CD4-positive, CD25-positive, alpha-beta regulatory T cell (primary cell): ENCODE results near the gene PIGL. TPM values are rescaled to one million over a fixed set of nuclear protein-coding genes. Genes with fewer than 3 reads are reported as not detected.
A peak's percentile ranks its signal among the peaks of the same experiment; 100 is the strongest.

ENCODE experiments used
- ATAC-seq, 2 donors: fragments of 150-1000 bp; cut with Tn5 transposase; one replicate each; pipeline ENCODE4 v1.10.0; 2021; ENCODE audit warnings: low read depth in 2 of 2, moderate number of reproducible peaks in 2 of 2, moderate library complexity in 1 of 2
- DNase-seq, 3 donors: peaks; one replicate each; pipeline versions ENCODE4 v3.0.0 to v3.0.0-alpha.2; 2012 to 2022; ENCODE audit warnings: mixed read lengths in 1 of 3
- H3K27ac ChIP-seq: one replicate; pipeline ENCODE4 v1.7.0; 2013; ENCODE audit warnings: mild to moderate bottlenecking, low read length; ENCODE audit not compliant: insufficient read depth, poor library complexity, severe bottlenecking
- H3K27me3 ChIP-seq: one replicate; pipeline ENCODE4 v1.7.0; 2013; ENCODE audit warnings: low read length; ENCODE audit not compliant: control insufficient read depth, insufficient read depth
- H3K36me3 ChIP-seq: one replicate; pipeline ENCODE4 v1.7.0; 2013; ENCODE audit warnings: mild to moderate bottlenecking, low read length, moderate library complexity; ENCODE audit not compliant: control insufficient read depth, insufficient read depth
- H3K4me1 ChIP-seq: 2 replicates; pipeline ENCODE4 v1.7.0; 2013; ENCODE audit warnings: mild to moderate bottlenecking, low read length; ENCODE audit not compliant: insufficient read depth, control insufficient read depth, poor library complexity, severe bottlenecking
- H3K4me3 ChIP-seq: one replicate; pipeline ENCODE4 v1.7.0; 2013; ENCODE audit warnings: low read depth, mild to moderate bottlenecking, low read length, moderate library complexity
- H3K9me3 ChIP-seq, 2 experiments: 1 replicate in 1 of 2; 2 replicates in 1 of 2; pipeline ENCODE4 v1.7.0; 2013; ENCODE audit warnings: low read length in 2 of 2, mild to moderate bottlenecking in 1 of 2, moderate library complexity in 1 of 2; ENCODE audit not compliant: control insufficient read depth in 2 of 2
- H3K27ac Mint-ChIP-seq, 3 donors: one replicate each; pipeline ENCODE4 v1.8.0; 2020 to 2022; ENCODE audit warnings: mild to moderate bottlenecking in 3 of 3, mixed read lengths in 3 of 3, moderate library complexity in 2 of 3
- H3K27me3 Mint-ChIP-seq: one replicate; pipeline ENCODE4 v1.8.0; 2022; ENCODE audit warnings: mild to moderate bottlenecking, mixed read lengths
- H3K36me3 Mint-ChIP-seq: one replicate; pipeline ENCODE4 v1.8.0; 2020; ENCODE audit warnings: mixed read lengths
- H3K4me1 Mint-ChIP-seq, 4 donors: one replicate each; pipeline ENCODE4 v1.8.0; 2020 to 2022; ENCODE audit warnings: mixed read lengths in 4 of 4, mild to moderate bottlenecking in 1 of 4
- H3K4me3 Mint-ChIP-seq, 4 donors: one replicate each; pipeline ENCODE4 v1.8.0; 2020 to 2022; ENCODE audit warnings: mild to moderate bottlenecking in 4 of 4, mixed read lengths in 4 of 4, moderate library complexity in 3 of 4
- H3K9me3 Mint-ChIP-seq, 7 donors: one replicate each; pipeline ENCODE4 v1.8.0; 2020 to 2022; ENCODE audit warnings: mixed read lengths in 7 of 7, mild to moderate bottlenecking in 3 of 7, moderate library complexity in 2 of 7
- polyA plus RNA-seq, 4 donors: library from polyadenylated mRNA; unstranded; fragments of 300-500 nt; fragmentation: Illumina TruSeq; gene quantifications; one replicate each; pipeline ENCODE4 v1.2.3, GENCODE V29; 2021
- total RNA-seq: library from RNA; stranded (reverse); gene quantifications from one replicate; pipeline ENCODE4 v1.2.3, GENCODE V29; 2022

Gene PIGL
- total and polyA plus RNA-seq, 5 donors from 2014 or later: 8.7 to 59.4 (median 11.5) TPM

GRCh38 chr17:16313139-16314090 is 96.4 kb downstream of the PIGL start:
- Histone ChIP-seq H3K4me3 (no peak overlapping the region), H3K9me3 (no peaks in the 10 kb centered on the region), H3K27me3 (no peaks in the 10 kb centered on the region), H3K27ac (no peak overlapping the region), H3K4me1 (peaks cover 5% of the 10 kb centered on the region), H3K36me3 (peaks cover 9% of the 10 kb centered on the region)
- no peaks in the 10 kb centered on the region for H3K9me3 Mint-ChIP-seq
- no peaks in the 10 kb centered on the region for H3K27me3 Mint-ChIP-seq
- H3K4me1 Mint-ChIP-seq: peaks cover 6 to 17% (median 11%) of the 10 kb centered on the region in 4 donors
- DNase-seq (no peak), ATAC-seq (no peak)
- peak overlapping the region in 2 of 3 donors; percentile 4 to 81 for H3K27ac Mint-ChIP-seq
- H3K4me3 Mint-ChIP-seq: no peak overlapping the region
- peaks cover 34% of the 10 kb centered on the region for H3K36me3 Mint-ChIP-seq

GRCh38 chr17:16314189-16314588 is 97.2 kb downstream of the PIGL start:
- peak overlapping the region in 1 of 3 donors; percentile 81 for H3K27ac Mint-ChIP-seq
- H3K9me3 Mint-ChIP-seq: no peaks in the 10 kb centered on the region
- H3K4me1 ChIP-seq: peaks cover 5% of the 10 kb centered on the region
- H3K36me3 Mint-ChIP-seq: peaks cover 34% of the 10 kb centered on the region
- no peaks in the 10 kb centered on the region for H3K27me3 Mint-ChIP-seq
- no peaks in the 10 kb centered on the region for H3K9me3 ChIP-seq
- H3K27me3 ChIP-seq: no peaks in the 10 kb centered on the region
- DNase-seq (no peak), ATAC-seq (no peak)
- no peak overlapping the region for H3K4me3 Mint-ChIP-seq
- peaks cover 9% of the 10 kb centered on the region for H3K36me3 ChIP-seq
- no peak overlapping the region for H3K27ac ChIP-seq
- no peak overlapping the region for H3K4me3 ChIP-seq
- H3K4me1 Mint-ChIP-seq: peaks cover 6 to 17% (median 10%) of the 10 kb centered on the region in 4 donors

GRCh38 chr17:16314859-16315258 is 97.8 kb downstream of the PIGL start:
- no peaks in the 10 kb centered on the region for H3K9me3 Mint-ChIP-seq
- peaks cover 34% of the 10 kb centered on the region for H3K36me3 Mint-ChIP-seq
- ATAC-seq: no peak
- H3K27me3 Mint-ChIP-seq: no peaks in the 10 kb centered on the region
- no peak overlapping the region for H3K27ac ChIP-seq
- no peak overlapping the region for H3K4me3 ChIP-seq
- H3K4me3 Mint-ChIP-seq: no peak overlapping the region
- DNase-seq: no peak
- no peaks in the 10 kb centered on the region for H3K9me3 ChIP-seq
- no peaks in the 10 kb centered on the region for H3K27me3 ChIP-seq
- peaks cover 5% of the 10 kb centered on the region for H3K4me1 ChIP-seq
- H3K27ac Mint-ChIP-seq: peak overlapping the region in 1 of 3 donors; percentile 46
- peaks cover 9% of the 10 kb centered on the region for H3K36me3 ChIP-seq
- peaks cover 6 to 17% (median 9%) of the 10 kb centered on the region in 4 donors for H3K4me1 Mint-ChIP-seq

DNA sequence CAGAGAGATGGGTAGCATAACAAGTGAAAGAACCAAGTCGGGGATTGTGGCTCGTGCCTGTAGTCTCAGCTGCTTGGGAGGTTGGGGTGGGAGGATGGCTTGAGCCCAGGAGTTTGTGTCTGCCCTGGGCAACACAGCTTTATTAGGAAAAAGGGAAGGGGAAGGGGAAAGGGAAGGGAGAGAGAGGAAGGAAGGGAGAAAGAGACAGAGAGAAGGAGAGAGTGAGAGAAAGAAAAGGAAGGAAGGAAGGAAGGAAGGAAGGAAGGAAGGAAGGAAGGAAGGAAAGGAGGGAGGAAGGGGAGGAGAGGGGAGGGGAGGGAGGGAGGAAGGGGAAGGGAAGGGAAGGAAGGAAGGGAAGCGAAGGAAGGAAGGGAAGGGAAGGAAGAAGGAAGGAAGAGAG is 103.0 kb downstream of the PIGL start:
- peaks cover 0 to 5% (median 0%) of the 10 kb centered on the region in 4 donors for H3K4me1 Mint-ChIP-seq
- H3K4me3 Mint-ChIP-seq: no peak overlapping the region
- Histone ChIP-seq H3K36me3 (peaks cover 9% of the 10 kb centered on the region), H3K27ac (no peak overlapping the region), H3K4me3 (no peak overlapping the region), H3K4me1 (no peaks in the 10 kb centered on the region), H3K9me3 (no peaks in the 10 kb centered on the region), H3K27me3 (no peaks in the 10 kb centered on the region)
- H3K27ac Mint-ChIP-seq: no peak overlapping the region
- ATAC-seq (no peak), DNase-seq (no peak)
- no peaks in the 10 kb centered on the region for H3K27me3 Mint-ChIP-seq
- no peaks in the 10 kb centered on the region for H3K9me3 Mint-ChIP-seq
- peaks cover 22% of the 10 kb centered on the region for H3K36me3 Mint-ChIP-seq

GRCh38 chr17:16322636-16323035 is 105.6 kb downstream of the PIGL start:
- no peaks in the 10 kb centered on the region for H3K9me3 ChIP-seq
- no peak overlapping the region for H3K4me3 Mint-ChIP-seq
- H3K27me3 Mint-ChIP-seq: no peaks in the 10 kb centered on the region
- H3K36me3 ChIP-seq: peaks cover 11% of the 10 kb centered on the region
- H3K4me1 Mint-ChIP-seq: no peaks in the 10 kb centered on the region
- no peaks in the 10 kb centered on the region for H3K4me1 ChIP-seq
- H3K4me3 ChIP-seq: no peak overlapping the region
- ATAC-seq: no peak
- H3K27ac Mint-ChIP-seq: no peak overlapping the region
- H3K27me3 ChIP-seq: no peaks in the 10 kb centered on the region
- H3K36me3 Mint-ChIP-seq: peaks cover 25% of the 10 kb centered on the region
- no peak for DNase-seq
- H3K27ac ChIP-seq: no peak overlapping the region
- no peaks in the 10 kb centered on the region for H3K9me3 Mint-ChIP-seq

DNA sequence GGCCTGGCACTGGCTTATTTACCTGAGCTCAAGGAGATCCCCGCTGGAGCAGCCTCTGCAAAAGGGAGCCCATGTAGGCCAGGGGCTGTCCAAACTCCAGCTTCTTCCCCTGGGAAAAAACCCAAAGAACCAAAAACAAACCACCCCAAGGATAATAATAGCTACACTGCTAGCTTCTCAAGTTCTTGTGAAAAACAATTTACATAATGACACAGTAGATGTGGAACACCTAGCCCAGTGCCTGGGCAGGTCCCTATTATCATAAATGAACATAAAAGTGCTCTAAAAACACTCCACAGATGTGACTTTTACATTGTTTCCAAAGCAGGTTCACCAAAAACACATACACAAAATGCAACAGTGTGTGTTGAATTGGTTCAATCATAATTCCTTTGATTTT is 109.0 kb downstream of the PIGL start:
- peak overlapping the region in 1 of 3 donors; percentile 38 for H3K27ac Mint-ChIP-seq
- ATAC-seq (no peak), DNase-seq (no peak)
- H3K4me3 ChIP-seq: no peak overlapping the region
- H3K9me3 Mint-ChIP-seq: no peaks in the 10 kb centered on the region
- H3K27me3 Mint-ChIP-seq: no peaks in the 10 kb centered on the region
- H3K9me3 ChIP-seq: no peaks in the 10 kb centered on the region
- H3K4me3 Mint-ChIP-seq: no peak overlapping the region
- H3K4me1 Mint-ChIP-seq: no peaks in the 10 kb centered on the region
- H3K36me3 ChIP-seq: peaks cover 10% of the 10 kb centered on the region
- H3K4me1 ChIP-seq: no peaks in the 10 kb centered on the region
- no peak overlapping the region for H3K27ac ChIP-seq
- H3K36me3 Mint-ChIP-seq: peaks cover 28% of the 10 kb centered on the region
- no peaks in the 10 kb centered on the region for H3K27me3 ChIP-seq

DNA sequence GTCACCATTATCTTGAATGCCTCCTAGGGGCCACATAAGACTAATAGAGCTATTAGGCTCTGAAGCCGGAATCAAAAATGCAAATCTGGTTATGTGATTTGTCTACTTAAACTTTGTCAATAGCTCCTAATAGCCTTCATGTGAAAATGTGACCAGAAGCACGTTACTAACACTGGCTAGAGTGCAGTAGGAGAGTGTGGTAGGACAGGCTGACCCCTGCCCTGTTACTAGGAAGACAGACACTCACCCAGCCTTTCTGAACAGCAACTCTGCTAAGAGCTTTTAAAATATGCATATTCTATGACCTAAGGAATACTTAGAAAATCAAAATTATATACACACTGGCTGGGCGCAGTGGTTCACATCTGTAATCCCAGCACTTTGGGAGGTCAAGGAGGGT is 110.0 kb downstream of the PIGL start:
- Histone ChIP-seq H3K27ac (no peak overlapping the region), H3K4me1 (no peaks in the 10 kb centered on the region), H3K36me3 (peaks cover 10% of the 10 kb centered on the region), H3K4me3 (no peak overlapping the region), H3K27me3 (no peaks in the 10 kb centered on the region), H3K9me3 (no peaks in the 10 kb centered on the region)
- no peaks in the 10 kb centered on the region for H3K4me1 Mint-ChIP-seq
- H3K27ac Mint-ChIP-seq: peak overlapping the region in 1 of 3 donors; percentile 38
- no peak for DNase-seq
- no peaks in the 10 kb centered on the region for H3K27me3 Mint-ChIP-seq
- no peak overlapping the region for H3K4me3 Mint-ChIP-seq
- H3K36me3 Mint-ChIP-seq: peaks cover 28% of the 10 kb centered on the region
- H3K9me3 Mint-ChIP-seq: no peaks in the 10 kb centered on the region
- no peak for ATAC-seq

DNA sequence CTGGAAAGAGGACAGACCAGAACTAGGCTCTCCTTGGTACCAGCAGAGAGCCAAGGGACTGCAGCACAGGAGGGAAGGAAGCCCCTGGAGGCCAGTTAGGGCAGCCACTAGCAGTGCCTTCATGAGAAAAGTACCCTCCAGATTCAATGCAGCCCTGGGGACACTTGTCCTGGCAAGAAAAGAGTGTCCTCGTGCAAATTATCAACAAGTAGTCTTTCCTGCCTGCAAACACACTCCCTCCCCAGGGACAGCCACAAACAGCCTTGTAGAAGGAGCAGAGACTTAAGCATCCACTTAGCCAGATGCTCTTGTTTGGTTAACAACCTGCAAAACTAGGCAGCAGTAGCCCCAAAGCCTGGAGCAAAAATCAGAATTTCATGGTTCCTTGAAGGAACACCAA is 112.0 kb downstream of the PIGL start:
- no peak overlapping the region for H3K27ac ChIP-seq
- Mint-ChIP-seq H3K36me3 (peaks cover 25% of the 10 kb centered on the region), H3K27ac (peak overlapping the region in 1 of 3 donors; percentile 8), H3K27me3 (no peaks in the 10 kb centered on the region), H3K4me3 (no peak overlapping the region), H3K9me3 (no peaks in the 10 kb centered on the region), H3K4me1 (no peaks in the 10 kb centered on the region)
- peaks cover 10% of the 10 kb centered on the region for H3K36me3 ChIP-seq
- ATAC-seq: no peak
- H3K27me3 ChIP-seq: no peaks in the 10 kb centered on the region
- H3K4me1 ChIP-seq: no peaks in the 10 kb centered on the region
- DNase-seq: no peak
- H3K9me3 ChIP-seq: no peaks in the 10 kb centered on the region
- no peak overlapping the region for H3K4me3 ChIP-seq
